Raji (cell line): ENCODE results near the gene LALBA.

ENCODE experiments used
- POLR2A ChIP-seq: IDR thresholded peaks from 2 replicates; pipeline ENCODE4 v1.6.1; 2011; ENCODE audit warnings: low read depth, low read length, control low read depth; ENCODE audit not compliant: insufficient read depth

The LALBA gene

GRCh38 chr12:48569946-48570345 lies at the start of gene LALBA:
TSS of gene LALBA (minus strand) at chr12:48570046. CDS start at chr12:48570020, 26 bp downstream.
- no peak for TF ChIP-seq POLR2A

- TF ChIP-seq POLR2A: no peak
Measured at GRCh38 chr12:48618541-48618940, 48.7 kb upstream of the LALBA start.

GRCh38 chr12:48615681-48616080 lies 45.8 kb upstream of the LALBA start:
- TF ChIP-seq POLR2A: no peak

- TF ChIP-seq POLR2A: no peak
Measured at GRCh38 chr12:48613321-48613720, 43.5 kb upstream of the LALBA start.

DNA sequence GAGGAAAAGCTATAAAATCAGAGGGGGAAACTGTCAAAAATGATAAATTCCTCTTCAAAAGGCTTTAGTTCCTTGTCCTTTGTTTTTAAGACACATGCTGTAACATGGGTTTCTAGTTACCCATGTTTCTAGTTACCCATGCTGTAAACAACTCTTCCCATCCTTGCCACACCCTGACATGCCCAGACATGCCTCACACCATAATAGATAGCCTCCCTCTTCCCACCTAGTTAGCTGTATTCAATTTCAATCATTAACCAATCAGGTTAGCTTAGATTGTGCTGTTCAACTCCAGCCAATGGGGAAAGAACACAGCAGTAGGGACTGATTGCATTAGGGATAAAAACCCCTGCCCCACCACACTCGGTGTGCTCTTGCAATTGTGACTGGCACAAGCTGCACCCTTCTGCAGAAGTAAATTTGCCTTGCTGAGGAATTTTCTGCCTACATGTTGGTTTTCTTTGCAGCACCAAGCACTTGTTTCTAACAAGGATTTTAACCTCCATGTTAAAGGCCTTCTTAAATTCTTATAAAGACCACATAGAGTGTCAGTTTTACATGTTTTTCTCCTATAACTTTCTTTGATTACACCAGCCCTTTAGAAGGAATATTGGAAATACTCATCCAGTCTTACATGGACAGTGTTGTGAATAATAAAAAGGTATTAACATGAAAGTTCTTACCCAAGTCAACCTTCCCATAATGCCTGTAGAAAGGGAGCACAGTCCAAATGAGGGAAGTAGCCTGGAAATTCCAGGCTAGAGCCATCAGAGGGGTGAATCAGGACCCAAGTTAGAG lies 32.5 kb upstream of the LALBA start:
- no peak for TF ChIP-seq POLR2A

- no peak for TF ChIP-seq POLR2A
Measured at GRCh38 chr12:48601013-48601756, 31.3 kb upstream of the LALBA start.

GRCh38 chr12:48600552-48600951 lies 30.7 kb upstream of the LALBA start:
- TF ChIP-seq POLR2A: no peak

GRCh38 chr12:48592591-48593086 lies 22.8 kb upstream of the LALBA start:
- TF ChIP-seq POLR2A: no peak

DNA sequence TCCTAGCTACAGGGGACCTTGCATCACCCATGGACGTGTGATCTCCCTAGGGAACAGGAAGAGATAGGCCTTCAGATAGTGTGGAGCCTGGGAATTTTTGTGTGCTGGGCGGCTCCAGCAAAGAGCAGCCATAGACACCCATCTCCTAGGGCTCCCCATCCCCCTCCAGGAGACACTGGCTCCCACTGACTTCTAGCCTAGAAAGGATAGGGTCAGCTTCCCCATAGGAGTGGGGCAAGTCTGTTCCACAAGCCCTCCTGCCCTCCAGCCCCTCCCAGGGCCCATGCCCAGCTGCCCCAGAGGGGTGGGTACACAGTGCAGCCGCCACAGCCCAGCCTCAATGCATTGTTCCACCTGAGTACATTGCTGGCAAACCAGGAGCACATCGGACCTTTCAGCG lies 16.5 kb upstream of the LALBA start:
- no peak for TF ChIP-seq POLR2A

GRCh38 chr12:48583728-48584127 lies 13.9 kb upstream of the LALBA start:
- no peak for TF ChIP-seq POLR2A

DNA sequence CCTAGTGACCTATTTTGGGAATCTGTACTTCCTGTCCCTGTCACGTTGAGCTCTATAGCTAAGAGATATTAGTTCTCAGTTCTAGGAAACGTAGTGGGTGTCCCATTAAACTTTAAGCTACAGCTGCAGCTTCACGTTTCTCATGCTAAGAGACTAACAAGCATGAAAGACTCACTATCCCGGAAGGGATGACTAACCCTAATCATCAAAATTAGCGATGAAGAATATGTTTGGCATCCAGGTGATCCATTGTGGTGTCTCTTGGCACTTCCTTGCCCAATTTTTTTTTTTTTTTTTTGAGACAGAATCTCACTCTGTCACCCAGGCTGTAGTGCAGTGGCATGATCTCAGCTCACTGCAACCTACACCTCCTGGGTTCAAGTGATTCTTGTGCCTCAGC lies 11.0 kb upstream of the LALBA start:
- no peak for TF ChIP-seq POLR2A

GRCh38 chr12:48572326-48572725 lies 2.5 kb upstream of the LALBA start:
- no peak for TF ChIP-seq POLR2A

DNA sequence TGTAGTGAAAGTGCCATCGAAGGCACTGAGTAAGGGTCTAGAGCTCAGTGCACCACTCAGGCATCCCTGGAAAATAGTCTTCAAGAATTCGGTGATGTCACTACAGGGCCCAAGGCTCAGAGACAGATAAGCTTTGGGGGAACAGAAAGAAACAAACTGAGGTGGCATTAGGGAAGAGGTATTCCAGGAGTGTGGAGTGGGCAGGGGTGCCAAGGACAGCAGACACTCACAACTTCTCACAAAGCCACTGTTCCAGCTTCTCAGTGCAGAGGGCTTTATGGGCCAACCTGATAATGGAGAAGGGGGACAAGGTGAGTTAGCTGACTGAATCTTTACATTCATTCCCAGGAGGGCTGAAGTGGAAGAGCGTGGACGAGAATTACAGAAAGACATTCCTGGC lies 2.1 kb downstream of the LALBA start:
- TF ChIP-seq POLR2A: no peak

GRCh38 chr12:48557919-48558318 lies 11.9 kb downstream of the LALBA start:
- no peak for TF ChIP-seq POLR2A

DNA sequence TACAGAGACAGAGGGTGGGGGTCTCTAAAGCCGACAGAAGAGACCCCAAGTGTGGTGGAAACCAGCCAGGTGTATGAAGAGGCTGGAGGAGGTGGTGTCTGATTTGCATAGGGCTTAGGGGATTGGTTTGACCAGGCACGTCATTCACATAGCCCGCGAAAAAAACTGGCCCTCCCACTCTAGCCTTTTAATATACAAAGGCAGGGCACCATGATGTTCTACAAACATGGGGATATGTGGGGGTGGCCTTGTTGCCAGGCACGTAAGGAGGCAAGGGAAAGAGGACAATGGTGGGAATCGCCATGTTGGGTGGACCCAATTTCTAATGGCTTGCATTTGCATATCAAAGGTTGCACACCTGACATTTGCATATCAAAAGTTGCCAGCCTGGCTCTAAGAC lies 13.2 kb downstream of the LALBA start:
- no peak for TF ChIP-seq POLR2A

- TF ChIP-seq POLR2A: no peak
Measured at GRCh38 chr12:48545833-48546469, 23.9 kb downstream of the LALBA start.
